Epithelial cell of proximal tubule (primary cell): ENCODE results near the gene FAM118A. TPM values are rescaled to one million over a fixed set of nuclear protein-coding genes. Genes with fewer than 3 reads are reported as not detected.
"Not testable (repeated sequence)": the region's sequence is repeated elsewhere in the genome, so short reads cannot be mapped to it uniquely, and the experiment has no call there.

Experiments used
- DNase-seq: peaks from one replicate; pipeline ENCODE4 v3.0.0-alpha.2; 2011; ENCODE audit warnings: low read depth
- H3K4me3 ChIP-seq: 2 replicates; pipeline ENCODE4 v1.5.1; 2011; ENCODE audit warnings: low read depth, mild to moderate bottlenecking, low read length
- total RNA-seq: library from RNA; depleted of rRNA; stranded (reverse); fragments of >200 nt; gene quantifications from 2 replicates; pipeline ENCODE4 v1.2.3, GENCODE V29; 2015
- TF ChIP-seq, protein P1 (sequence below): conservative IDR thresholded peaks from 2 replicates; pipeline ENCODE4 v1.5.1; 2012; ENCODE audit warnings: low read depth, mild to moderate bottlenecking, low read length

Gene FAM118A
- total RNA-seq, 1 donor from 2014 or later, result 9.5 TPM

GRCh38 chr22:45349916-45350315, 40.2 kb downstream of the FAM118A start:
- H3K4me3 ChIP-seq, result no peak overlapping the region
- DNase-seq, result no peak
- TF ChIP-seq, protein P1, sequence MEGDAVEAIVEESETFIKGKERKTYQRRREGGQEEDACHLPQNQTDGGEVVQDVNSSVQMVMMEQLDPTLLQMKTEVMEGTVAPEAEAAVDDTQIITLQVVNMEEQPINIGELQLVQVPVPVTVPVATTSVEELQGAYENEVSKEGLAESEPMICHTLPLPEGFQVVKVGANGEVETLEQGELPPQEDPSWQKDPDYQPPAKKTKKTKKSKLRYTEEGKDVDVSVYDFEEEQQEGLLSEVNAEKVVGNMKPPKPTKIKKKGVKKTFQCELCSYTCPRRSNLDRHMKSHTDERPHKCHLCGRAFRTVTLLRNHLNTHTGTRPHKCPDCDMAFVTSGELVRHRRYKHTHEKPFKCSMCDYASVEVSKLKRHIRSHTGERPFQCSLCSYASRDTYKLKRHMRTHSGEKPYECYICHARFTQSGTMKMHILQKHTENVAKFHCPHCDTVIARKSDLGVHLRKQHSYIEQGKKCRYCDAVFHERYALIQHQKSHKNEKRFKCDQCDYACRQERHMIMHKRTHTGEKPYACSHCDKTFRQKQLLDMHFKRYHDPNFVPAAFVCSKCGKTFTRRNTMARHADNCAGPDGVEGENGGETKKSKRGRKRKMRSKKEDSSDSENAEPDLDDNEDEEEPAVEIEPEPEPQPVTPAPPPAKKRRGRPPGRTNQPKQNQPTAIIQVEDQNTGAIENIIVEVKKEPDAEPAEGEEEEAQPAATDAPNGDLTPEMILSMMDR, result no peak

DNA sequence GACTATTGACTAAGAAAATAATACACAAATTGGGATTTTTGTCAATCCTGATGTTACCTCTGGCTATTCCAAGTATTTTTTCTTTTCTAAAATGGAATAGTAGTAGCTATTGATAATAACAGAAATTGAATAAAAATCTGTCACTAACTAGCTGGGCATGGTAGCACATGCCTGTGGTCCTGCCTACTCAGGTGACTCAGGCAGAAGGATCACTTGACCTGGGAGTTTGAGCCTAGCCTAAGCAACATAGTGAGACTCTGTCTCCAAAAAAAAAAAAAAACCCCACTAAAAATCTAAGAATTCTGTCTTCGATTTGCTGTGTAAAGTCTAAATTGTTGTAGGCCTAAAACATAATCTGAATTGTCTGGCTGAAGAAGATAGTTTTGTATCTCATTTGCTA, 42.2 kb downstream of the FAM118A start:
- no peak for DNase-seq
- no peak overlapping the region for H3K4me3 ChIP-seq
- TF ChIP-seq, protein P1, result no peak

- not testable (repeated sequence) for H3K4me3 ChIP-seq, DNase-seq
Observed at GRCh38 chr22:45352757-45353156, 43.0 kb downstream of the FAM118A start.

- TF ChIP-seq, protein P1, result no peak
- no peak for DNase-seq
- no peak overlapping the region for H3K4me3 ChIP-seq
Observed at GRCh38 chr22:45353786-45354185, 44.1 kb downstream of the FAM118A start.

GRCh38 chr22:45357490-45357889, 47.8 kb downstream of the FAM118A start:
- TF ChIP-seq, protein P1, result no peak
- no peak for DNase-seq

GRCh38 chr22:45358127-45358526, 48.4 kb downstream of the FAM118A start:
- TF ChIP-seq, protein P1, result no peak
- H3K4me3 ChIP-seq, result no peak overlapping the region
- DNase-seq, result no peak

More at GRCh38 chr22:45357490-45357889, 47.8 kb downstream of the FAM118A start:
- no peak overlapping the region for H3K4me3 ChIP-seq

GRCh38 chr22:45359627-45360026, 49.9 kb downstream of the FAM118A start:
- TF ChIP-seq, protein P1, result no peak
- no peak overlapping the region for H3K4me3 ChIP-seq
- DNase-seq, result no peak
